ENCODE measurements around the gene TMBIM1. TPM values are rescaled to one million over a fixed set of nuclear protein-coding genes. Genes with fewer than 3 reads are reported as not detected.
A peak's percentile ranks its signal among the peaks of the same experiment; 100 is the strongest.

TMBIM1 gene
- total RNA-seq, 1 experiment from 2014 or later: 168 TPM

DNA sequence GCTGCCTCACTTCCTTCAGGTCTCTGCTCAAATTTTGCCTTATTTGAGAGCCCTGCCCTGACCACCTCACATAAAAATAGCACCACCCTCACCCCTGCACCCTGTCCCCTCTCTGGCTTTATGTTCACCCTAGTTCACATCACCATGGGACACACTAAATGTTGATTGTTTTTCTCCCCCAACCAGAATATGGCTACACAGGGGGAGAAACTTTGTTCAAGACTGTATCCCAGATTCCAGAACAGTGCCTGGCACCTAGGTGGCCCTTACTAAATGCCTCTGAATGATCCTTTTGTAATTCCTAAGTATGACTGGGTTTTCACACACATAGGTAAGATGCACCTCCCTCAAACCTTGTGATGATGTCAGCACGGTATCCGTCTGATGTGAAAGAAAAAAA is 36.0 kb upstream of the TMBIM1 start:
- TF ChIP-seq, protein P1, sequence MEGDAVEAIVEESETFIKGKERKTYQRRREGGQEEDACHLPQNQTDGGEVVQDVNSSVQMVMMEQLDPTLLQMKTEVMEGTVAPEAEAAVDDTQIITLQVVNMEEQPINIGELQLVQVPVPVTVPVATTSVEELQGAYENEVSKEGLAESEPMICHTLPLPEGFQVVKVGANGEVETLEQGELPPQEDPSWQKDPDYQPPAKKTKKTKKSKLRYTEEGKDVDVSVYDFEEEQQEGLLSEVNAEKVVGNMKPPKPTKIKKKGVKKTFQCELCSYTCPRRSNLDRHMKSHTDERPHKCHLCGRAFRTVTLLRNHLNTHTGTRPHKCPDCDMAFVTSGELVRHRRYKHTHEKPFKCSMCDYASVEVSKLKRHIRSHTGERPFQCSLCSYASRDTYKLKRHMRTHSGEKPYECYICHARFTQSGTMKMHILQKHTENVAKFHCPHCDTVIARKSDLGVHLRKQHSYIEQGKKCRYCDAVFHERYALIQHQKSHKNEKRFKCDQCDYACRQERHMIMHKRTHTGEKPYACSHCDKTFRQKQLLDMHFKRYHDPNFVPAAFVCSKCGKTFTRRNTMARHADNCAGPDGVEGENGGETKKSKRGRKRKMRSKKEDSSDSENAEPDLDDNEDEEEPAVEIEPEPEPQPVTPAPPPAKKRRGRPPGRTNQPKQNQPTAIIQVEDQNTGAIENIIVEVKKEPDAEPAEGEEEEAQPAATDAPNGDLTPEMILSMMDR (IDR thresholded peaks at IDR 0.05; ENCODE audit: insufficient read depth in 1 of 2, low read depth in 1 of 2, low read length in 1 of 2, severe bottlenecking in 1 of 2, unreplicated experiment in 1 of 2): no peak
- Mint-ChIP-seq H3K27ac (ENCODE audit: unreplicated experiment) (peak overlapping the region; percentile 10), H3K9me3 (ENCODE audit: unreplicated experiment) (no peaks in the 10 kb centered on the region), H3K4me3 (ENCODE audit: unreplicated experiment) (no peak overlapping the region), H3K27me3 (ENCODE audit: insufficient read depth, unreplicated experiment) (no peaks in the 10 kb centered on the region), H3K4me1 (ENCODE audit: low read depth, unreplicated experiment) (peaks cover 12% of the 10 kb centered on the region), H3K36me3 (ENCODE audit: insufficient read depth, unreplicated experiment) (peaks cover 8% of the 10 kb centered on the region)
- intact Hi-C loops (cut with micrococcal nuclease; ENCODE audit: unreplicated experiment): no loop called here
- ChIA-PET POLR2A (no interaction called here), CTCF (no interaction called here)
- Histone ChIP-seq H3K36me3 (ENCODE audit: control insufficient read depth, insufficient read depth, low read length) (peaks cover 2% of the 10 kb centered on the region; the same call in 1 of the 2 replicates), H3K9me3 (no peaks in the 10 kb centered on the region), H3K27me3 (replicated peaks; ENCODE audit: control insufficient read depth, insufficient read depth, low read length) (no peaks in the 10 kb centered on the region), H3K4me3 (ENCODE audit: low read depth, low read length) (no peak overlapping the region), H3K4me1 (peaks cover 19% of the 10 kb centered on the region)
- no peak for DNase-seq
- BruUV-seq (replicated peaks): no TSS peak

DNA sequence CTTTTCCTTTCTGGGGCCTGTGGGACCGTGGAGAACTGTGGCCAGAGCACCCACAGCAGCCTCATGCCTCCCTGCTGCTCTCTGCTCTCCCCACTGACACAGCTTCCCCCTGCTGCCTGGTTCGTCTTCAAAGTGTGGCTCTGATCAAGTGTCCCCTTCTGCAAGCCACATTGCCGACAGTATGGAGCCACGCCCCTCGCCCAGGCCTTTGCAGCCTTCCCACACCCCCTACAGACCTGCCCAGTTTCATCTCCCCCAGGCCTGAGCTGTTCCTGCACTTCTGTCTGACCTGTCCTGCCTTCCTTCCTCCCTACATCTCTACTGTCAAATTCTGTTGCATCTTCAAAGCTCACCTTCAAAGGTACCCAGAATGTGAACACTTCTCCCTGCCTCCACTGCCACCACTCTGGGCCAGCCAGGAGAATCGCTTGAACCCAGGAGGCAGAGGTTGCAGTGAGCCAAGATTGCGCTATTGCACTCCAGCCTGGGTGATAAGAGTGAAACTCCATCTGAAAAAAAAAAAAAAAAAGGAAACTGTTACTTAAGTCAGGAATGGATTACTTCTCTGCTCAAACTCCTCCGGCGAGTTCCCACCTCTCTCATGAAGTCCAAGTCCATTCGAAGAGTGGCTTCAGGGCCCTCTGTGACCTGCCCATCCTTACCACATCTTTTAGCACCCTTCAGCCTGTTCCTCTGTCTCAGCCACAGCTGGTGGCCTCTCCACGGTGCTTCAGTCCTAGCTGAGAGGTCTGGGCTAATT is 35.3 kb upstream of the TMBIM1 start:
- intact Hi-C loops (cut with micrococcal nuclease; ENCODE audit: unreplicated experiment): no loop called here
- TF ChIP-seq, protein P1 (IDR thresholded peaks at IDR 0.05; ENCODE audit: insufficient read depth in 1 of 2, low read depth in 1 of 2, low read length in 1 of 2, severe bottlenecking in 1 of 2, unreplicated experiment in 1 of 2): no peak
- Mint-ChIP-seq H3K27ac (ENCODE audit: unreplicated experiment) (peak overlapping the region; percentile 10), H3K27me3 (ENCODE audit: insufficient read depth, unreplicated experiment) (no peaks in the 10 kb centered on the region), H3K9me3 (ENCODE audit: unreplicated experiment) (no peaks in the 10 kb centered on the region), H3K4me3 (ENCODE audit: unreplicated experiment) (no peak overlapping the region), H3K4me1 (ENCODE audit: low read depth, unreplicated experiment) (peaks cover 14% of the 10 kb centered on the region), H3K36me3 (ENCODE audit: insufficient read depth, unreplicated experiment) (peaks cover 8% of the 10 kb centered on the region)
- ChIA-PET POLR2A (no interaction called here), CTCF (no interaction called here)
- no peaks in the 10 kb centered on the region for H3K27me3 ChIP-seq (replicated peaks; ENCODE audit: control insufficient read depth, insufficient read depth, low read length)
- peaks cover 22% of the 10 kb centered on the region for H3K4me1 ChIP-seq
- peaks cover 2% of the 10 kb centered on the region; the same call in 1 of the 2 replicates for H3K36me3 ChIP-seq (ENCODE audit: control insufficient read depth, insufficient read depth, low read length)
- BruUV-seq (replicated peaks): no TSS peak
- DNase-seq: no peak
- no peaks in the 10 kb centered on the region for H3K9me3 ChIP-seq
- no peak overlapping the region for H3K4me3 ChIP-seq (ENCODE audit: low read depth, low read length)

DNA sequence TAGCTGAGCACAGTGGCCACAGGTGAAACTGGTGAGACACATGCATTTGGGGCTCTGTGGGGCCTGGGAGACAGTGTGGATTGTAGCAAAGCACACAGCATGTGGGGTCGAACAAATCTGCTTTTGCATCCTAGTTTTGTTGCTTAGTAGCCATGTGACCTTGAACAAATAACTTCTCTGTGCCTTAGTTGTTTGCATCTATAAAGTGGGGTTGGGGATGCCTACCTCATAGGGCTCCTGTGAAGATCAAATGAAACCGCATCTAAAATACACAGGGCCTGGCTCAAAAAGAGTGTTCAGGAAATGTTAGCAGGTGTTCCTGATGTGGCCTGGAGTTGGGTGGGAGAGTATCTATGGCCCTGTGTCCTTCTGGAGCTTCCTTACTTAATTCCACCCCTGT is 34.0 kb upstream of the TMBIM1 start:
- CTCF ChIA-PET: interaction anchor here (0.6 kb wide), 1 partner anchor 25 kb away, joined by 6 read pairs; no protein-coding TSS in a partner anchor

More for the DNA sequence above, 34.0 kb upstream of the TMBIM1 start:
- no peak for DNase-seq
- H3K9me3 Mint-ChIP-seq (ENCODE audit: unreplicated experiment): no peaks in the 10 kb centered on the region
- POLR2A ChIA-PET: no interaction called here
- BruUV-seq (replicated peaks): no TSS peak
- TF ChIP-seq, protein P1 (IDR thresholded peaks at IDR 0.05; ENCODE audit: insufficient read depth in 1 of 2, low read depth in 1 of 2, low read length in 1 of 2, severe bottlenecking in 1 of 2, unreplicated experiment in 1 of 2): no peak
- H3K4me3 Mint-ChIP-seq (ENCODE audit: unreplicated experiment): no peak overlapping the region
- H3K36me3 Mint-ChIP-seq (ENCODE audit: insufficient read depth, unreplicated experiment): peaks cover 8% of the 10 kb centered on the region
- H3K27me3 Mint-ChIP-seq (ENCODE audit: insufficient read depth, unreplicated experiment): no peaks in the 10 kb centered on the region
- Histone ChIP-seq H3K27me3 (replicated peaks; ENCODE audit: control insufficient read depth, insufficient read depth, low read length) (no peaks in the 10 kb centered on the region), H3K4me1 (peaks cover 27% of the 10 kb centered on the region), H3K36me3 (ENCODE audit: control insufficient read depth, insufficient read depth, low read length) (peaks cover 2% of the 10 kb centered on the region; the same call in 1 of the 2 replicates), H3K9me3 (no peaks in the 10 kb centered on the region), H3K4me3 (ENCODE audit: low read depth, low read length) (no peak overlapping the region)
- no peak overlapping the region for H3K27ac Mint-ChIP-seq (ENCODE audit: unreplicated experiment)
- peaks cover 15% of the 10 kb centered on the region for H3K4me1 Mint-ChIP-seq (ENCODE audit: low read depth, unreplicated experiment)
- intact Hi-C loops (cut with micrococcal nuclease; ENCODE audit: unreplicated experiment): no loop called here

Measured in Caco-2 (cell line).